Peyer's patch (tissue), 4 donors: ENCODE data around the gene LCE1A. TPM values are rescaled to one million over a fixed set of nuclear protein-coding genes. Genes with fewer than 3 reads are reported as not detected.

Source experiments
- DNase-seq, 3 donors: peaks; one replicate each; pipeline ENCODE4 v3.0.0-alpha.2; 2017 to 2019
- H3K27ac ChIP-seq, 4 donors: fragments of 200-600 bp; sonication (generic); one replicate each; pipeline ENCODE4 v1.5.1; 2016 to 2019
- H3K27me3 ChIP-seq, 2 donors: fragments of 200-600 bp; sonication (generic); one replicate each; pipeline ENCODE4 v1.5.1; 2019
- H3K36me3 ChIP-seq, 3 donors: fragments of 200-600 bp; sonication (generic); one replicate each; pipeline ENCODE4 v1.5.1; 2016 to 2019
- H3K4me1 ChIP-seq, 4 donors: fragments of 200-600 bp; sonication (generic); one replicate each; pipeline ENCODE4 v1.5.1; 2016 to 2019
- H3K4me3 ChIP-seq, 4 donors: fragments of 200-600 bp; sonication (generic); 1 replicate in 3 of 4; 2 replicates in 1 of 4; pipeline ENCODE4 v1.5.1; 2016 to 2019; ENCODE audit warnings: mild to moderate bottlenecking in 1 of 4
- H3K9me3 ChIP-seq, 4 donors: fragments of 200-600 bp; sonication (generic); one replicate each; pipeline ENCODE4 v1.5.1; 2016 to 2019; ENCODE audit warnings: mild to moderate bottlenecking in 1 of 4
- CTCF ChIP-seq, 6 experiments: fragments of 450-650 bp in 4 of 6; fragments of 200-600 bp in 2 of 6; sonication (generic) in 1 of 6; IDR thresholded peaks; one replicate each; pipeline ENCODE4 v1.5.1; 2017 to 2019; ENCODE audit warnings: antibody characterized with exemption in 6 of 6, mild to moderate bottlenecking in 3 of 6, moderate library complexity in 1 of 6
- POLR2A ChIP-seq, 2 donors: fragments of 450-650 bp; IDR thresholded peaks; one replicate each; pipeline ENCODE4 v1.5.1; 2017; ENCODE audit warnings: antibody characterized with exemption in 2 of 2, mild to moderate bottlenecking in 2 of 2, moderate library complexity in 2 of 2
- total RNA-seq, 4 donors: library from RNA; depleted of rRNA; stranded (reverse); fragments of >200 nt; gene quantifications; one replicate each; pipeline ENCODE4 v1.1.0, GENCODE V29; 2016

The LCE1A gene
- total RNA-seq, 4 donors from 2014 or later, result not detected

GRCh38 chr1:152823294-152823693 is 4.0 kb upstream of the LCE1A start:
- Histone ChIP-seq H3K4me3 (no peak overlapping the region), H3K4me1 (no peaks in the 10 kb centered on the region), H3K36me3 (no peaks in the 10 kb centered on the region), H3K9me3 (no peaks in the 10 kb centered on the region), H3K27ac (no peak overlapping the region), H3K27me3 (no peaks in the 10 kb centered on the region)
- DNase-seq, result no peak
- TF ChIP-seq POLR2A (IDR thresholded peaks at IDR 0.05), result no peak

- no peaks in the 10 kb centered on the region for H3K27me3 ChIP-seq
- H3K4me1 ChIP-seq, result no peaks in the 10 kb centered on the region
- TF ChIP-seq CTCF (IDR thresholded peaks at IDR 0.05) (no peak), POLR2A (IDR thresholded peaks at IDR 0.05) (no peak)
- no peak overlapping the region for H3K27ac ChIP-seq
- DNase-seq, result no peak
- no peak overlapping the region for H3K4me3 ChIP-seq
- no peaks in the 10 kb centered on the region for H3K36me3 ChIP-seq
- no peaks in the 10 kb centered on the region for H3K9me3 ChIP-seq
These were observed 2.3 kb upstream of the LCE1A start for GRCh38 chr1:152824964-152825363.

GRCh38 chr1:152836870-152837269 is 9.6 kb downstream of the LCE1A start:
- Histone ChIP-seq H3K27me3 (no peaks in the 10 kb centered on the region), H3K36me3 (no peaks in the 10 kb centered on the region), H3K4me1 (no peaks in the 10 kb centered on the region), H3K9me3 (no peaks in the 10 kb centered on the region), H3K4me3 (no peak overlapping the region), H3K27ac (no peak overlapping the region)
- DNase-seq, result no peak
- TF ChIP-seq POLR2A (IDR thresholded peaks at IDR 0.05) (no peak), CTCF (IDR thresholded peaks at IDR 0.05) (no peak)

- no peak for TF ChIP-seq POLR2A (IDR thresholded peaks at IDR 0.05)
- H3K36me3 ChIP-seq, result no peaks in the 10 kb centered on the region
- no peaks in the 10 kb centered on the region for H3K9me3 ChIP-seq
- DNase-seq, result no peak
- no peaks in the 10 kb centered on the region for H3K4me1 ChIP-seq
- no peaks in the 10 kb centered on the region for H3K27me3 ChIP-seq
- H3K4me3 ChIP-seq, result no peak within 1 kb of the TSS
- H3K27ac ChIP-seq, result no peak within 1 kb of the TSS
These were observed 15.3 kb downstream of the LCE1A start, which contains the start of gene LCE6A for GRCh38 chr1:152842556-152842955. LCE6A (plus strand) TSS chr1:152842856; CDS start chr1:152843521, 665 bp downstream.

GRCh38 chr1:152855661-152856060 is 28.4 kb downstream of the LCE1A start:
- no peaks in the 10 kb centered on the region for H3K27me3 ChIP-seq
- H3K27ac ChIP-seq, result no peak overlapping the region
- no peaks in the 10 kb centered on the region for H3K36me3 ChIP-seq
- no peak for DNase-seq
- H3K9me3 ChIP-seq, result no peaks in the 10 kb centered on the region
- no peaks in the 10 kb centered on the region for H3K4me1 ChIP-seq
- TF ChIP-seq POLR2A (IDR thresholded peaks at IDR 0.05) (no peak), CTCF (IDR thresholded peaks at IDR 0.05) (no peak)
- no peak overlapping the region for H3K4me3 ChIP-seq

- Histone ChIP-seq H3K9me3 (no peaks in the 10 kb centered on the region), H3K4me3 (no peak overlapping the region), H3K27ac (no peak overlapping the region), H3K36me3 (no peaks in the 10 kb centered on the region), H3K4me1 (no peaks in the 10 kb centered on the region), H3K27me3 (no peaks in the 10 kb centered on the region)
- DNase-seq, result no peak
- TF ChIP-seq POLR2A (IDR thresholded peaks at IDR 0.05) (no peak), CTCF (IDR thresholded peaks at IDR 0.05) (no peak)
These were observed 30.8 kb downstream of the LCE1A start for GRCh38 chr1:152858062-152858461.

GRCh38 chr1:152859696-152860095 is 32.4 kb downstream of the LCE1A start, which contains the start of gene LCE7A:
LCE7A (plus strand) TSS chr1:152859996; CDS start chr1:152860698, 702 bp downstream.
- DNase-seq, result no peak

More at GRCh38 chr1:152859696-152860095, 32.4 kb downstream of the LCE1A start, which contains the start of gene LCE7A:
- TF ChIP-seq POLR2A (IDR thresholded peaks at IDR 0.05), result no peak
- no peak for TF ChIP-seq CTCF (IDR thresholded peaks at IDR 0.05)
- no peak within 1 kb of the TSS for H3K4me3 ChIP-seq
- no peaks in the 10 kb centered on the region for H3K36me3 ChIP-seq
- H3K27ac ChIP-seq, result no peak within 1 kb of the TSS
- no peaks in the 10 kb centered on the region for H3K9me3 ChIP-seq
- H3K27me3 ChIP-seq, result no peaks in the 10 kb centered on the region
- no peaks in the 10 kb centered on the region for H3K4me1 ChIP-seq
